ENCODE results near the gene TEX38. TPM values are rescaled to one million over a fixed set of nuclear protein-coding genes. Genes with fewer than 3 reads are reported as not detected.
"Not testable (repeated sequence)": the region's sequence is repeated elsewhere in the genome, so short reads cannot be mapped to it uniquely, and the experiment has no call there.

TEX38 gene
- polyA plus RNA-seq, 1 donor from 2014 or later, result not detected

DNA sequence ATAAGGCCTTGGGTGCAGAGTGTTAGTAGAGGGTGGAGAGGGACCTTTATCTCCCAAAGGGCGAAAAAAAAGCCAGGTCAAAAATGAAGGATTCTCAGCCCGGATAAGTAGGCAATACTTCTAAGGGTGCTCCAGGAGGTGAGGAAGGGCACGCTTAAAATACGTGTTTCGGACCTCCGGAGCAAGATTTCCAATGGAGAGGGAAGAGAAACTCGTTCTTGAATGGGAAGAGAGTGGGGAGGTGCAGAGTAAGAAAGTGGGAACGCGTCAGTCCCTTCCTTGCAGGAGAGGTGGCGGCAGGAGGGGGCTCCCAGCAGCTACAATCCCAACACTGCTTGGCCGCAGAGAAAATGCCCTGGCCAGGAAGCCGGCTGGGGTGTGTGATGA lies 46.7 kb downstream of the TEX38 start:
- no peaks in the 10 kb centered on the region for H3K9me3 Mint-ChIP-seq
- no peaks in the 10 kb centered on the region for H3K27me3 Mint-ChIP-seq
- H3K4me1 Mint-ChIP-seq, result peaks cover 31 to 40% (median 34%) of the 10 kb centered on the region in 3 donors
- H3K4me3 Mint-ChIP-seq, result peak overlapping the region; percentile 83 to 94 (median 88)
- peak overlapping the region; percentile 88 to 94 (median 93) for H3K27ac Mint-ChIP-seq
- peaks cover 5% of the 10 kb centered on the region for H3K36me3 Mint-ChIP-seq

DNA sequence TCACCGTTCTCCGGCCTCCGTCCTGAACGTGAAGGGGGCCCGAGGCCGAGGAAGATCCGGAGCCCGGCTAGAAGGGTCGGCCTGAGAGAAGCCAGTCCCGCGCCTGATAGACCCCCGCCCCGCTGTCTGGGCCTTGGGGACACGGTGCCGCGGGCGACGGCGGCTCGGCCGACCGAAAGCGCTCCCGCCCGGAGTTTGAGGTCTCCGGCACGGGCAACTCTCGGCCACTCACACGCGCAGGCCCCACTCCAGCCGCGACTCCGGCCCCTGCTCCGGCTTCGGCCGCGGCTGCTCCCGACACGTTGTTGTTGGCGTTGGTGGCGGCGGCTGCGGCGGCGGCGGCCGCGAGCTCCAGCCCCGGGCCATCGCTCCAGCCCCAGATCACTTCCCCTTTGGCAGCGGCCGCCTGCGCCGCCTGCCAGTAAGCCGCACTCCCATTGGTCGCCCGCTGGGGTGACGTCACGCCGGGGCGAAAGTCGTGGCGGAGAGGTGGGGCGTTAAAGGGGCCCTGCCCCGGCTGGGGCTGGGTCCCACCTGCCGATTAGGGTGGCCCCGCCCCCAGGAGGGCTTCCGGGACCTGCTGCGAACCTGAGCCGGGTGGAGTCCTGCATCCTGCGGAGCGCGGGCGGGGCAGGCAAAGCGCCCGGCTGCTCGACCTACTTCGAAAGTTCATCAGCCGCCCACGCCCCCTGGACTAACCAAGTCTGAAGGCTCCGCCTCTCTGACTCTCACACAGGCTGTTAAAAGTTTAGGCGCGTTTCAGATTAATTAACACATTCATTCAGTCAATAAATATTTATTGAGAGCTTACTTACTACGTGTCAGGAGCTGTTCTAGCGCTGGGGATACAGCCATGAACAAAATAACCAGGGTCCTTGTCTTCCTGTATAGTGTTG lies 47.3 kb downstream of the TEX38 start, which contains the start of gene EFCAB14:
EFCAB14 (minus strand) TSS at position 388 of the 896 bp plus-strand sequence. CDS start 1,027 bp downstream, outside the sequence.
- no peaks in the 10 kb centered on the region for H3K27me3 Mint-ChIP-seq
- peaks cover 5% of the 10 kb centered on the region for H3K36me3 Mint-ChIP-seq
- peak within 1 kb of the TSS; percentile 83 to 94 (median 89) for H3K4me3 Mint-ChIP-seq
- peaks cover 31 to 40% (median 34%) of the 10 kb centered on the region in 3 donors for H3K4me1 Mint-ChIP-seq
- H3K27ac Mint-ChIP-seq, result peak within 1 kb of the TSS; percentile 88 to 95 (median 93)
- no peaks in the 10 kb centered on the region for H3K9me3 Mint-ChIP-seq

DNA sequence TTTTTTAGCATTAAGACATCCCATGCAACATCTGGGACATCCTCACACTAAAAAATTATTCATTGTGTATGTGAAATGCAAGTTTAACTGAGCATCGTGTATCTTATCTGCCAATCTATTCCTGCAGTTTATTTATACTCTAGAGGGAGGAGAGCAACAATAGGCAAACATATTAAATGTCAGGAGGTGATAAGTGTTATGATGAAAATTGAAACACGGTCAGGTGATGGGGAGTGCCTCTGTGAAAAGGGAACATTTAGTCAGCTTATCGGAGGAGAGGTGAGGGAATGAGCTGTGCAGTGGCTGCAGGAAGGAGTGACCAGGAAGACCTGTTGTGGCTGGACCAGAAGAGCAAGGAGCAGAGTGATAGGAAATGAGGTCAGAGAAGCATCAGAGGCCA lies 48.0 kb downstream of the TEX38 start:
- peaks cover 5% of the 10 kb centered on the region for H3K36me3 Mint-ChIP-seq
- peak overlapping the region; percentile 83 to 92 (median 89) for H3K4me3 Mint-ChIP-seq
- H3K4me1 Mint-ChIP-seq, result peaks cover 31 to 40% (median 34%) of the 10 kb centered on the region in 3 donors
- H3K27me3 Mint-ChIP-seq, result no peaks in the 10 kb centered on the region
- no peaks in the 10 kb centered on the region for H3K9me3 Mint-ChIP-seq
- H3K27ac Mint-ChIP-seq, result peak overlapping the region; percentile 88 to 95 (median 93)

DNA sequence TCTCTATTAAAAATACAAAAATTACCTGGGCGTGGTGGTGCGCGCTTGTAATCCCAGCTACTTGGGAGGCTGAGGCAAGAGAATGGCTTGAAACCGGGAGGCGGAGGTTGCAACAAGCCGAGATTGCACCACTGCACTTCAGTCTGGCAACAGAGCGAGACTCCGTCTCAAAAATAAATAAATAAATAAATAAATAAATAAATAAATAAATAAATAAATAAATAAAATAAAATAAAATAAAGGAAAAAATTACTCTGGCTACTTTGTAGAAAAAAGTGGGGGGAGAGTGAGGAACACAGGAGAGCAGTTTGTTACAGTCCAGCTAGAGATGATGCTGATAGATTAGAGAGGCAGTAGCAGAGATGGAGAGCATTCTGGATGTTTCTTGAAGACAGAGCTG lies 48.7 kb downstream of the TEX38 start:
- not testable (repeated sequence) for H3K36me3 Mint-ChIP-seq, H3K4me3 Mint-ChIP-seq, H3K9me3 Mint-ChIP-seq, H3K27me3 Mint-ChIP-seq
- peaks cover 28 to 36% (median 36%) of the 10 kb centered on the region in 3 donors for H3K4me1 Mint-ChIP-seq
- peak overlapping the region in 1 of 3 donors; percentile 11 for H3K27ac Mint-ChIP-seq

DNA sequence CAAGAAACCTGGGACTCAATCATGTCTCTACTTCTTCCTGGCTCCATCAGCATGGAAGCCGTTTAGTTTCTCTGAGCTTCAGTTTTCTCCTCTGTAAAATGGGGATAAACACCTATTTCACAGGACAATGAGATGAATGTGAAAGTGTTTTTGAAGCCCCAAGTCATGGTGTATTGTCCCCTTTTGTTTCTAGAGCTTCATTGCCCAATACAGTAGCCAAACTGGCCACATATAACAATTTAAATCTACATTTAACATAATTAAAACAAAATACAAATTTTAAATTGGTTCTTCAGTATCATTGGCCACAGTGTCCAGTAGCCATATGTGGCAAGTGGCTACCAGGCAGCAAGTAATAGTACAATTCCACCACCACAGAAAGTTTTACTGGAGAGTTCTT lies 49.5 kb downstream of the TEX38 start:
- peaks cover 0 to 1% (median 0%) of the 10 kb centered on the region in 3 donors for H3K9me3 Mint-ChIP-seq
- H3K27ac Mint-ChIP-seq, result no peak overlapping the region
- H3K4me1 Mint-ChIP-seq, result peaks cover 26 to 32% (median 31%) of the 10 kb centered on the region in 3 donors
- H3K36me3 Mint-ChIP-seq, result peaks cover 4% of the 10 kb centered on the region
- peaks cover 4% of the 10 kb centered on the region for H3K27me3 Mint-ChIP-seq
- no peak overlapping the region for H3K4me3 Mint-ChIP-seq

DNA sequence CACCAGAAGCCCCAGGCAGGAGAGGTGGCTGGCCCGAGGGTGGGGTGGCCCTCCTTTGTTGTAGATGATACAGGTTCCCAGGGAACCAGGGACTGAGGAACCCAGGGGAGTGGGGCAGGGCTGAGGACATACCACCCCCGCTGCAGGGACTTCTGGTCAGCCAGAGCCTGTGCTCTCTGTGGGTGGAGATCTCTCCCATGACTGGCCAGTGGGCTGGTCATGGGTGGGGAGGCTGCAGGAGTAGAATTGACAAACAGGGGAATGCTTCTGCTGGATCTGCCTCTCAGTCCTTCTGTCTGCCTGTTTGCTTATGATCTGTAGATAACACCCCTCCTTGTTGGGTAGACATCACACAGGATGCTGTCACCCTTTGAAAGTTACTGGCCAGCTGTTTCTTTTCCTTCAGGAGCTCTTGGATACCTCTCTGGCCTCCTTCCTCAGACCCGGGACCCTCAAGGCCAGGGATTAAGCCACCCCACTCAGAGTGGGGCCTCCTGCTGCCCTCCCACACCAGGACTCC lies 50.1 kb downstream of the TEX38 start:
- Mint-ChIP-seq H3K4me1 (peaks cover 20 to 27% (median 26%) of the 10 kb centered on the region in 3 donors), H3K36me3 (peaks cover 2% of the 10 kb centered on the region), H3K27me3 (peaks cover 5% of the 10 kb centered on the region), H3K27ac (no peak overlapping the region), H3K9me3 (peaks cover 0 to 3% (median 1%) of the 10 kb centered on the region in 3 donors), H3K4me3 (peak overlapping the region in 1 of 4 donors; percentile 6)

Other genes with a start within 250 kb of the TEX38 start
- gene DMBX1, start 182.0 kb upstream of the TEX38 start, polyA plus RNA-seq, result not detected
- gene KNCN, start 120.2 kb upstream of the TEX38 start, polyA plus RNA-seq, result not detected
- 20.8 TPM for gene MKNK1, start 67.6 kb upstream of the TEX38 start, polyA plus RNA-seq
- gene MOB3C, start 55.0 kb upstream of the TEX38 start, polyA plus RNA-seq, result 10.7 TPM
- 55.1 TPM for gene ATPAF1, start 3.5 kb upstream of the TEX38 start, polyA plus RNA-seq
- gene EFCAB14, start 47.3 kb downstream of the TEX38 start, polyA plus RNA-seq, result 88.1 TPM
- not detected for gene CYP4B1, start 127.2 kb downstream of the TEX38 start, polyA plus RNA-seq

Measured in IgD-negative memory B cell (primary cell).